GM21360 (cell line): ENCODE measurements around the gene MYOM1.

Experiments used
- ATAC-seq: cut with Tn5 transposase; IDR thresholded peaks from one replicate; pipeline ENCODE4 v1.9.1; 2021; ENCODE audit warnings: mild to moderate bottlenecking, moderate library complexity; ENCODE audit not compliant: unreplicated experiment

MYOM1 gene

DNA sequence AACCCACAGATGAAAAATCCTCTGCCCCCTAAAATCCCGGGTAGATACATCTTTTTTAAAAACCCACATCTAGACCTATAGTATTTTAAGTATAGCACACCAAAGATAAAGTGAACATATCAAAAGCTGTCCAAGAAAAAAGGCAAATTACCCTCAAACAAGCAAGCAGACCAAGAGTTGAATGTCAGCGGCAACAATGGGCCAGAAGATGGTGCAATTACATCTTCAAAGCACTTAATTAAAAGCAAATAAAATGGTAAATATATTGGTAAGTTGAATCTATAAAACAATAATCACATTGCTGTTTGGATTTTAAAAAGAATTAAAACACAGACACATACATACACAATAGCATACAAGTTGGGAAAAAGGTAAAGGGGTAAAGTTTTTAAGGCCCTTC lies 98.5 kb downstream of the MYOM1 start:
- ATAC-seq = no peak

DNA sequence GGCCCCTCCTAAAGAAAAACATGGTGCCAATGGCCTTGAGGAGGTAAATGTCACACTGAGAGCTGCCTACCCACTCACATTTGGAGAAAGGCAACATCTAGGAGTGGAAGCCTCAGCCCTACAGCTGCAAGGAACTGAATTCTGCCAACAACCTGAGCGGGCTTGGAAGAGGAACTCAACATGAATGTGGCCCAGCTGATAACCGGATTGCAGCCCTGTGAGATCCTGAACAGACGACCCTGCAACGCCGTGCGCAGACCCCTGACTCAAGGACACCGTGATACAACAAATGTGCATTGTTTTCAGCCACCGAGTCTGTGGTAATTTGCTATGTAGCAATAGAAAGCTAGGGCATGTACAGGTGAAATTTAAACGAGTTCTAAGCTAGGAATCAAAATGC lies 99.4 kb downstream of the MYOM1 start:
- ATAC-seq = no peak

DNA sequence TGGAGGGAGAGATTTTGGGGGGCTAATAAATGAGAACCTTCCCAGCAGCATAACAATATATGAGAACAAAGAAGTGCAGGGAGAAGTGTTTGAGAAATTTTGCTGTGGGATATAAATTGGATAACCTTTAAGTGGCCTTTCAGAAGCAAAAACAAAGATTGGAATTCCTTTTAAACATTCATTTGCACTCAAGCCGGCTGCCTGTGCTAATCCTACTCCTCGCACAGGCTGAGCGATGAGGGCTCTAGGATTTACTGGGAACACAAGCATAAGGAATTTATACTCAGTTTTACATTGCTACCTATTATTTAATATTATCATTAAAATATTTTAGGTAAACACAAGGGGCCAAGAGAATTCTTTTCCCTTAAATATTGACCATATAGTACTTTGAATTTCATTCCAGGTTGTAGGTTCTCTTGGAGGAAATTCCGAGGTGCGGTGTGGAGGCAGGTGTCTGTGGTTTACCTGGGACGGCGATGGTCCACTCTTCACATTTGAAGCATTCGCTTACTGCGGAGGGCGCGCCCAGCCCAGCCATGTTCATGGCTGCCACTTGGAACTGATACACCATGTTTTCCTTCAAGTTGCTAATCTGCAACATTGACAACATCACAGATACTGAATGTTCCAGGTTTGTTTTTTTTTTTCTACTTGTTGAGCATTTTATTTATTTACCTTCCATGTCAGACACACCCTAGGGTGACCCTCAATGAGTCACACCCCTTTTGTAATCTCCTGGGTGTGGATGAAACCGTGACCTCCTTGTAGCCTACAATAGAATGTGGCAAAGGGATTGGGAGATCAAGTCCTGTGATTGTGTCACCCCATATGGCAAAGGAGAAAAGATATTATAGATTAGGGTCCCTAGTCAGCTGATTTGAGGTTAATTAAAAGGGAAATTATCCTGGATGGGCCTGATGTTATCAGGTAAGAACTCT lies 100.1 kb downstream of the MYOM1 start:
- no peak for ATAC-seq

DNA sequence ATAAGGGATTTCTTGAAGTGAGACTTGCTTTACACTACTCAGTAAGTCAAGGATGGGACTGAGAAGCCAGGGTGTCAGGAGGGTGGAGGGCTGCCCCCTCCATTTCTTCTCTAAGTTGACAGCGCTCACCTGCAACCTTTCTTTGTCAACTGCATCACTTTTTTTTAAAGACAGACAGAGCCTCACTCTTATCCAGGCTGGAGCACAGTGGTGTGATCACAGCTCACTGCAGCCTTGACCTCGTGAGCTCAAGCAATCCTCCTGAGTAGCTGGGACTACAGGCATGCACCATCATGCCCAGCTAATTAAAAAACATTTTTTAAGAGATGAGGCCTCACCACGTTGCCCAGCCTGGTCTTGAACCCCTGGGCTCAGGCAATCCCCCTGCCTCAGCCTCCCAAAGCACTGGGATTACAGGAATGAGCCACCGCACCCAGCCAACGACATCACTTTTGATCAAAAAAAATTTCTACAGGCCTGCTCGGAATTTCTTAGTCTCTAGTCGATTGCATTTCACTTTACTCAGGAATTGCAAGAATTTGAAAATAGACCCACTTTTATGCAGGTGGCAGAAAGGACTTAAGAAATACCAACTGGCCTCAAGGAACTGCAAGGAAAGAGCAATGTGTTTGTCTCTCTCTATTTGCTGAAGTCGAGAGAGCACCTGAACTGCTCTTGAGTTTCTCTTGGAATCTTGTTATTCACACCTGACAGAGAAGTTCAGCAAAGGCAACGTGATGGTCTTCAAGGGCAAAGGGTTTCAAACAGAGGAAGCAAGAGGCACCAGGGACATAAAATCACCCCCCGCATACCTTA lies 101.4 kb downstream of the MYOM1 start:
- no peak for ATAC-seq

DNA sequence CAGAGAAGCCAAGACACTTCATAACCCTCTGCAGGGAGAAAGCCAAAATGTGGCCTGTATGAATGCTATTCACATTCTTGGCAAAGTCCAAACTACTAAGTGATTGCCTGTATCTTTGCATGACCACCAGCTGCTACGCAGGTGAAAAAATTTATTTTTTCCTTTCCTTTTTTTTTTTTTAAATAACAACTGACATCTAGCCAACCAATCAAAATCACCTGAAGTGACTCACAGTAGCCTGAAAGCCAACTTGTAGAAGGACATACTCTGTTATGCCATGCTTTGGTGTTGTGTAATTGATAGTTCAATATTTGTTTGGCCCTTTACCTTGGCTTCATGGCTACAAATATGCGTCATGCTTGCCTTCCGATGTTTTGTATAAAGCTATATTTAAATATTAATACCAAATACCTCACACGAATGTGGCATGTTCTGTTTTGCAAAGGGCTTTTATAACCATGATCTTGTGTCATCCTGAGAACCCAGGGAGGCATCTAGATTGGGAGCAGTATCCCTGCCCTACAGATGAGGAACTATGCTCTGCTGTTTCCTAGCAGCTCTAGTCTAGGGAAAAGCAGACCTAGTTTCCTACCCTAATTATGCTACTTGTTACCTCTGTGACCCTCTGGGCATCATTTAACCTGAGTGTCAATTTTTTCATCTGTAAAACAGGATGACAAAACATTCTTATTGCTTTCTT lies 102.1 kb downstream of the MYOM1 start:
- no peak for ATAC-seq

DNA sequence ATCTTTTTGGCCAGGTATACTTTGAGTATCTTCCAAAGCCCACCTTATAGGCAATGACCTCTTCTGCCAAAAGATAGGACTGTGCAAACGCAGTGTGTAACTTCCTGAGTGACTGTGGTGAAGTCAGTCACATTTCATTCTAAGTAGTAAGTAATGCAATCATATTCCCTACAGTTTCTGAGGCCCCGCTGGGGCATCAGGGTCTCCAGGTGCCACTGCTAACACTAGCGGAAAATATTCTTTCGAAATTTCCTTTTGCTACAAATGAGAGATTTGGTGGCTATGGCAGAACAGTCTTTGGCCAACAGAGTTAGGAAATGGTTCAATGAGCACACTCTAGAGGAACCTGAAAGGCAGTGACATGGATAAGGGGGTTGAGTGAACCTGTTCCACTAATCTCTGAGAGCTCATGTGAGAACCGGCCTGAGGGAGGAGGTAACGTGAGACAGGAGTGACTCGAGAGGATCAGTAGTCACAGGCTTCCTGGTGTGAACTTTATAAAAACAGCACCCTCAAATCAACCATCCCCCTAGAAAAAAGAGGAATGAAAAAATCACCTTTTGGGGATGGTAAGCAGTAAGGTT lies 104.2 kb downstream of the MYOM1 start:
- ATAC-seq = no peak

DNA sequence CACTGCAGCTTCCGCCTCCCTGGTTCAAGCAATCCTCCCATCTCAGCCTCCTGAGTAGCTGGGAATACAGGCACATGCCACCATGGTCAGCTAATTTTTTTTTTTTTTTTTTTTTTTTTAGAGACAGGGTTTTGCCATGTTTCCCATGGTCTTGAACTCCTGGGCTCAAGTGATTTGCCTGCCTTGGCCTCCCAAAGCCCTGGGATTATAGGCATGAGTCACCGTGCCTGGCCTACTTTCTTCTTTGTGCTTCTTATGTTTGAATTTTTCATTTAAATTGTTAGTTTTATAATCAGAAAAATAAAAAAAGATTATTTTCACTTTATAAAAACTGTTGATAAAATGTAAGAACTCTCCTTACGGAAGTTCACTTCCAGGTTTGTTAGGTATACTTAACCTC lies 105.3 kb downstream of the MYOM1 start:
- ATAC-seq = no peak

DNA sequence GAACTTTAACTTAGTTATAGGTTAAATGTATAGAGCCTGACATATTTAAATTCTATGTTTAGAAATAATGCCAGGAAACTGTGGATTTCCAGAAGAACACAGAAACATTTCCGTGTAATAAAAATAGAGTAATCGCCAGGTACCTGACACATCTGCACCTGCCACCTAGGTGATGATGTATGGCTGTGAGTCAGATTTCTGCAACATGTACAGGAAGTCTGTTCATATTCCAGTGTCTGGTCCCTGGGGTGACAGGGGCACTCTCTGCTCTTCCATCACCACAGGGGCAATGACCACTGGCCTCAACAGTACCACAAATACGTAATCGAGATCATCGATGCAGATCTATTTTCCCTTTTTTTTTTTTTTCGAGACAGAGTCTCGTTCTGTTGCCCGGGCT lies 105.7 kb downstream of the MYOM1 start:
- ATAC-seq = no peak

DNA sequence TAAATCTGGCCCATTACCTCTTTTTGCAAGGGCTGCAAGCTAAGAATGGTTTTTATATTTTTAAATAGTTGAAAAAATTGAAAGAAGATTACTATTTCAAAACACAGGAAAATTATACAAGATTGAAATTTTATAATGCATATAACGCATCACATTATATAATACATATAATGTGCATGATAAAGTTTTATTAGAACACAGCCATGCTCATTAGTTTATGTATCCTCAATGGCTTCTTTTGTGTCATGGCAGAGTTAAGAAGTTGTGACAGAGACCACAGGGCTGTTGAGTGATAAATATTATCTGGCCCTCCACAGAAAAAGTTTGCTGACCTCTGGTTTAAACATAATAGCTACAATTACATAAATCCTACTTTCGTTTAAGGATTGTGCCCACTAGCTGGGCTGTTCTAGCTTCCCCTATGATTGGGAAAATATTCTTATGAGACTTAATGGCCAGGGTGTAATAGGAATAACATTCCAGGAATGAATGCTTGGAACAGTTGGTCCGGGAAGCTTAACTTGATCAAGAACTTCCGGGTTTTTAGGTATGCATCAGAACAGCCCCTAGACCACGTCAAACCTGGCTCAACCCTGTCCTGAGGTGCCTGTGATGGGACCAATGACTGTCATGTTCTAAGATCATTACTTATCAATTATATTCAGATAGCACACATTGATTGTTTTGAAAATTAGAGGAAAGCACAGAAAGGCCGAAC lies 108.1 kb downstream of the MYOM1 start:
- no peak for ATAC-seq

DNA sequence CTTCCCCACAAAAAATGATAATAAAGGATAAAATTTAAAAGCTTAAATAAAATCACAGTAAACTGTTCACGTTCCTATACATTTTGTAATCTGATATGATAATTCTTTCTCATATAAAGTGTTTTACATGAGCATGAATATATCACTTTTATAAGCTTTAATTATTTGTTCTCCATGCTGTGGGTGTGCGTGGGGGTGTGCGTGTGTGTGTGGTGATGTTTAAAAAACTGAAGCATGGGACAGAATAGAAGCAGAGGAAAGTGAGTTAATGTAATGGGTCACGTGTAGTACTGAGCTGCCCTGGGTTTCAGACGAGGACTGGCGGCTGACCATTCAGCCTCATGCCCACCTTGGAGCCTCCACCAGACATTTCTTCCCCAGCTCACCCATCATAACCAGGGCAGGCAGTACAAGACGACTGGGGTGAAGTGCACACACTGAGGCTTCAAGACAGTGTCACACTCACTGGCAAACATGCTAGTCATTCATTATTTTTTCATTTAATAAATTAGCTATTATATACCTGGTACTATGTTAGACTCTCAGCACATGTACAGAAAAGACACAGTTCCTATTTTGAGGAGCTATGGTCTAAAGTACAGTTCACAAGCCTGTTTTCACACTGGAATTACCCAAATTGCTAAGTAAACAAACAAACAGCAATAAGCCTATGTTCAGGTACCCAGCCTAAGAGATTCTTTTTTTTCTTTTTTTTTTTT lies 109.6 kb downstream of the MYOM1 start:
- no peak for ATAC-seq

DNA sequence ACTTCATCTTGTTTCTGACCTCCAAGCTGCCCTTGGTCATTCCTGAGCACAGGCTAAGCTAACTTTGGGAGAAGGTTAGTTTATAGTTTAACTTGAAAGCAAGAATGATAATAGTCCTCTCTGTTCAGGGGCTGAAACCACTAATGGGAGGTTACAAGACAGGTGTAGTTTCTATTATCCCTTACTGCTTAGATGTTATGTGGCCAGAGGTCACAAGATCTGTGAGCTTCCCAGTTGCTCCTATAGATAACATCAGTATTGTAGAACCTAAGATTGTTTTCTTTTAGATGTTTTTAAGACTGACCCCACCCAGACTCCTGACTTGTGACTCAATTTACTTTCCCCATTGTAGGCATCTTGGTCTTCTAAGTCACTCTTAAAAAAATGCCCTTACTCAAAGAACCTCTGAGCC lies 112.0 kb downstream of the MYOM1 start:
- no peak for ATAC-seq

DNA sequence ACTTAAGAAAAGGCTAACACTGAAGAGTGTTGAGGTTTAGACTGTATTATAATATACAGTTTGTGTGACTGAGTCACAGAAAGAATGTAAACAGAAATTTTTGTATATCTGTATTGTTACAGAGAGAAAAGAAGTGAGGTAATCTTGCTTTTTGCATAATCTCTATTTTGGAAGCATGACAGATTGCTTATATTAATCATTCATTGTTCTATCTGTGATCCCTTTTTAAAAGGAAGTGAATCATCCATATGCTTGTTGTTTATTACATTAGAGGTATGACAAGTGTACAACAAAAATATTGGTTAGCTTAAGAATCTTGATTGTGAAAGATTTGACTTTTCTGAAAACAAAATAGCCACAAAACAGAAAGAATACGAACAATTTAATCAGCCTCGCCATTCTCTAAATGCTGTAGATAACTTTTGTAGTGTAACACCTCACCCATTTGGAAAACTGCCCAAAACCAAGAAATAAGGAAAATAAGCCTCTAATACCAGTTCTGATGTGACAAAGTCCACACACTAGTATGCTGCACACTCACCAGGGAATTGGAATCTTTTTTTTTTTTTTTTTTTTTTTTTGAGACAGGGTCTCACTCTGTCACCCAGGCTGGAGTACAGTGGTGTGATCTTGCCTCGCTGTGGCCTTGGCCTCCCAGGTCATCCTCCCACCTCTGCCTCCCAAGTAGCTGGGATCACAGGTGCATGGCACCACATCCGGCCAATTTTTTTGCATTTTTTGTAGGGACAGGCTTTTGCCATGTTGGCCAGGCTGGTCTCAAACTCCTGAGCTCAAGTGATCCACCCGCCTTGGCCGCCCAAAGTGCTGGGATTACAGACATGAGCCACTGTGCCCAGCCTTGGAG lies 115.3 kb downstream of the MYOM1 start:
- ATAC-seq = no peak

DNA sequence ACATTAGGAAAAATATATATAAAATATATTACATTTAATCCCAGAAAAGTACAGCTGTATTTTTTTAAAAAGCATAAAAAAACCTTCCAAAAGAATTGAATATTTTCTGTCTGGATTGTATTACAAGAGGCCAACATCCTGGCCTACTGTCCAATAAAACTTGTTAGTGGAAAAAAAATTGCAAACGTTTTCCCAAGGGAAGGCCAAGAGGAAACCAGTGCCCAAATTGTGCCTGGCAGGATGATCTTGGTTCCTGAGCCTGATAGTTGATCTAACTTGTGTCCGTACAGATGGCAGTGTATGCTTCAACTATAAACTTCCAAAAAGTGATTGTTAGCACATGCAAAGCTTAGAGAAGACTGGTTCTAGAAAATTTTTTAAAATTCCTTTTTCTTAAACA lies 116.2 kb downstream of the MYOM1 start:
- ATAC-seq = no peak

DNA sequence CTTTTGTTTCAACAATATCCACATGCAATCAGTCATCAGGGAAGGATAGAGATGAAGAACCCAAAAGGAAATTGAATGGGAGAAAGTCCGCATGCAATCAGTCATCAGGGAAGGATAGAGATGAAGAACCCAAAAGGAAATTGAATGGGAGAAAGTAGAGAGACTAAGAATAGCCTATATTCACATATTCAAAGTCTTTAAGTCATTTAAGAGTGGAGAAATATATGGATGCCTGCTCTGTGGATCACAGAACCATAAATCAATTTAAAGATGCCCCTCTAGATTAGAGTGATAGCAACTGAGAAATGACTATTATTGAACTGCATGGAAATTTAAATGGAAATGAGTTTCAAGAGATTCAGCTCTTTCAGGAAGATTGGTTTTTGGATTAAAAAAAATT lies 116.8 kb downstream of the MYOM1 start:
- ATAC-seq = no peak

DNA sequence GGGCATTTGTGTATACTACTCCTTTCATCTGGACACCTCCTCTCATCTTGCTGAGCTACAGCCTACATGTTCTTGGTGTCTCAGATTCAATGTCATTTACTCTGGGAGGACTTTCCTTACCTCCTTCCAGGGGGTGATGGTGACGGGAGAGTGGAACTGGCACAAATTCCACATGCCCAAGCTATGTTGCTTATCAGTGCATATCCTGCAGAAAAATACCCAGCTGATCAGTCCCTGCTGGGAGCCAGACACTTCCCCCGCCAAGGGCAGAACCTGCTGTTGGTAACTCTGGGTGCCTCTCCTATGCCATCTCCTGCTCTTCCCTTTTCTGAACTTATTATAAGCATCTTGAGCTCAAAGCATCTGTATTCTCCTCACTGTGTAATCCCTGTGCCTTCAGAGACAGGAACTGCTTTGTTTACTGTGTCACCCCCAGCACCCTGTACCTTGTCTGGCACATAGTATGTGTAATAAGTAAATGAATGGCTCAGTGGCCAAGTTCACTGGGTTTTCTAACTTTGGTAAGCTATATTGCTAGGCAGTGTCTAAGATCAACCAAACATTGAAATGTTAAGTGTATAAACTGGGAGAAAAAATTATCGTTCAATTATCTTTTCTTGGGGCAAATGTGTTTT lies 119.2 kb downstream of the MYOM1 start:
- no peak for ATAC-seq

DNA sequence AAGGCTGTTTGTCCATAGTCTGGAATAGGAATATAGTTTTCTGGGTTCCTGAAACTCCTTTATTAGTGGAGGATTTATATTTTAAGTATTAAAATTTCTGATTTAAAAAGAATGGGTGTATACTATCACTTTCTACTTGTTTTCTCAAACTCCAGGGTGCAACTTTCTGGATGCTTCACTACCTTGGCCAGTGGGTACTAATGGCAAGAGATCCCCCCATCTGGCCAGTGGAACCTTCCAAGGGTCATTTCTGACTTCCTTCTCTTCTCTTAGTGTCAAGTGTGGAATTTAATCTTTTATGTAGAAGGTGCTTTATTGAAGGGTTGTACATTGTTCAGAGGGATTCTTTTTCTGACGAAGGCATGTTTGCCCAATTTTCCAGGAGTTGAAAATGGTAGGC lies 120.4 kb downstream of the MYOM1 start:
- no peak for ATAC-seq

DNA sequence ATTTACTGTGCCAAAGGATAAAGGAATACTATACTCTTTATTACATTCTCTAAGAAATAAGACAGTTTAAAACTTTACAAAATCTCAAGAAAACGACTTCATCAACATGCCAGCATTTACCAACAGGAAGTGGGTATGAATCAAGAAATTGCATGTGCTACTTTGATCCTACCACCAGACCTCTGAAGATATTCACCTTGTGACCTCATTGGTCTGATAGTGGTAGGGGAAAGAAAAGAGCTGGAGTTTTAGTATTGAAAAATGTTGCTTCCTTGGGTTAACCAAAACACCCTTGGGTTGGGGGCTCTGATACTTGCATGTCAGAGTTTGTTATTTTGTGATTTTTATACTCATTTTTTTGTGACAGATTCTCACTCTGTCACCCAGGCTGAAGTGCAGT lies 122.7 kb downstream of the MYOM1 start:
- no peak for ATAC-seq

DNA sequence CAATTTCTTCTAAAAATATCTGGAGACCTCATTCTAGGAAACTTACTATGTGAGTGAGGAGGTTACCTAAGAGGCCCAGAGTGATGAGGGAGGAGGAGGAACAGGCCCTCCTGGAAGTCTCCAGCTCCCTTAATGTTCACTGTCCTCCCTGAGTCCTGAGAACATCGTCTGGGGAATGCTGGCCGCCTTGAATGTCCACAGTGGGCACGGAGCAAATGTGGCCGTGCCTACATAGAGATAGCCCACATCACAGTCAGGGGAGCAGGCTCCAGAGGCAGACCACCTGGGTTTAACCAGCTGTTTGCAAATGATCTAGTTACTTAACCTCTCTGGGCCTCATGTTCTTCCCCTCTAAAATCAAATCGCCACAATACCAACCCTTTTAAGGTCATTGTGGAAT lies 123.8 kb downstream of the MYOM1 start:
- ATAC-seq = no peak

DNA sequence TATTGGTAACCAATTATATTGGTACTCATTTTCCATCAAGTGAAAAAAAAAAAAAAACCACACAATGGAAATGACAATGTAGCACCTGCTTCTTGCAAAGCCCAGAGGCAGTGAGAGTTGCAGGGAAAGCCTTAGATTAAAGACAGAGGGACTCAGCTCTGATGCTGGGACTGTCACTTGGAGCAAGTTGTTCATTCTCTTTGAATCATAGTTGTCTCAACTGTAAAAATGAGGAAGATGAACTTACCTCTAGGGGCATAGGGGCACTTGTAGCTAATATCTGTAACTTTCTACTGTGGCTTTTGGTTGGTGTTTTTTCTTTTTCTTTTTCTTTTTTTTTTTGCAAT lies 125.5 kb downstream of the MYOM1 start:
- ATAC-seq = no peak
